Hematopoietic multipotent progenitor cell treated with erythropoietin and hydrocortisone succinate and interleukin-3 and kit ligand, for 15 days (in vitro differentiated cells): Measurements from ENCODE around the gene MAPK8IP1.
A peak's percentile ranks its signal among the peaks of the same experiment; 100 is the strongest.

Experiments used
- DNase-seq: peaks from one replicate; pipeline ENCODE4 v3.0.0-alpha.2; 2015; ENCODE audit warnings: low spot score

MAPK8IP1 gene

GRCh38 chr11:45860348-45860747, 25.1 kb upstream of the MAPK8IP1 start:
- DNase-seq = no peak

GRCh38 chr11:45860764-45861510, 24.5 kb upstream of the MAPK8IP1 start:
- DNase-seq = no peak

DNA sequence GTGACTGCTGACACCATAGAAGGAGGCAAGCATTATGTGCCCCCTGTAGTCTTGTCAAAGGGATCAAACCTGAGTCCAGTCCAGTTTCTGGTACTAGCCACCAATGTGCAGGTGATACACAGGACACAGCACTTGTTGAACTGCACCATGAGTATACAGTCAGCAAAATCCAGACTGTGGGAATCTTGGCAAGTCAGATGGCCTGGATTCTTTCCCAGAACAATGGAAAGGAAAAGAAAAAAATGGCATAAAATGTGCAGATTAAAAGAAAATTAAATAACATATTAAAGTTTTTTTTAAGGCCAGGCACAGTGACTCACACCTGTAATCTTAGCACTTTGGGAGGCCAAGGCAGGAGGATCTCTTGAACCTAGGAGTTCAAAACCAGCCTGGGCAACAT, 21.4 kb upstream of the MAPK8IP1 start:
- no peak for DNase-seq

- no peak for DNase-seq
These were observed 15.9 kb upstream of the MAPK8IP1 start for GRCh38 chr11:45869551-45869950.

DNA sequence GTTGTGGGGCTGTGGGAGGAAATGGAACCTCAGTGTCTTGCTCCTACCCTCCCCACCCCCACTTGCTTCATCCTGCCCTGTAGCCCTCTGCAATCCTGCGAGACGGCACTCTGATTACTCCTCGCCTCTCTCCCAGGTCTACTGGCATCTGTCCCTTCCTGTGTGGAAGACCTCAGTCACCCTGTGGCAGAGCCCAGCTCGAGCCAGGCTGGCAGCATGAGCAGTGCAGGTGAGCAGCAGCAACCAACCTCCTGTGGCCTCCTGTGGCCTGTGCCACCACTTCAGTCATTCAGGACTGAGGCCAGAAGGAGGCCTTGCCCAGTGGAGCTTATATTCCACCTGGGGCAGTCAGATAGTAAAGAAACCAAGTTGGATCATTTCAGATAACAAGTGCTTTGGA, 14.7 kb upstream of the MAPK8IP1 start:
- DNase-seq = no peak

DNA sequence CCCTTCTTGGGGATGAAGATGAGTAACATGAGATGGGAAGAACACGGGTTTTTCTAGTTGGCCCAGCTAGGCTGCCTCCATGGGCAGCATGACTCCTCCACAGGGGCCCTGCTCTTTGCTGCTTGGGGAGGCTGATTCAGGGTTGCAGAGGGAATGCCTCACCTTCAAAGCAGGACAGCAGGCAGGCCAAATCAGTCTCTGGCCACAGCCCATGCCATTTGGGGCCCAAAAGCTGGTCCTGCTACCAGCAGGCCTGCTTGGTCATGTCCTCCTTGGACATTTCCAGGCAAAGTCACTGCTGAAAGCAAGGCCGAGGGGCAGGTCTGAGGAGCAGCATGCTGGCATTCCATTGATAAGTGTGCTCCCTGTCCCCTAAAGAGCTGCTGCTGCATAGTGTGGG, 13.8 kb upstream of the MAPK8IP1 start:
- no peak for DNase-seq

GRCh38 chr11:45872651-45873356, 12.6 kb upstream of the MAPK8IP1 start:
- DNase-seq = peak; percentile 47

DNA sequence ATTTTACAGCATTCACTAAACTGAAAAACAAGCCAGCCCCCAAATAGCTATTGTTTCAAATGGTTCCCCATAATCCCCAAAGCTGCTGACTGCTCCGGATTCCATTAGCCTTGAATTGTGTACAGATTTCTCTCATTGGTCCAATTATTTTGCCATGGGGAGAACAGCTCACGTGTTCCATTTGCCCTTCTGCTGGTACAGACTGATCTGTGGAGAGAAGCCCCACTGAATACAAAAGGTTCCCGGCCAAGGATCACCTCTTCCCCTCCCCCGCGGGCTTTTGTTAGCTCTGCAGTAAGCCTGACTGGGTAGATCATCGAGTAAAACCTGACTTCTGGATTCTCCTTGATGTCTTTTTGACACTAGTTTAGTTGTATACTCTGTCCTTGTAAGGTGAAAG, 9.1 kb upstream of the MAPK8IP1 start:
- no peak for DNase-seq

GRCh38 chr11:45877221-45877620, 8.2 kb upstream of the MAPK8IP1 start:
- DNase-seq = no peak

GRCh38 chr11:45877845-45878244, 7.6 kb upstream of the MAPK8IP1 start:
- DNase-seq = no peak

DNA sequence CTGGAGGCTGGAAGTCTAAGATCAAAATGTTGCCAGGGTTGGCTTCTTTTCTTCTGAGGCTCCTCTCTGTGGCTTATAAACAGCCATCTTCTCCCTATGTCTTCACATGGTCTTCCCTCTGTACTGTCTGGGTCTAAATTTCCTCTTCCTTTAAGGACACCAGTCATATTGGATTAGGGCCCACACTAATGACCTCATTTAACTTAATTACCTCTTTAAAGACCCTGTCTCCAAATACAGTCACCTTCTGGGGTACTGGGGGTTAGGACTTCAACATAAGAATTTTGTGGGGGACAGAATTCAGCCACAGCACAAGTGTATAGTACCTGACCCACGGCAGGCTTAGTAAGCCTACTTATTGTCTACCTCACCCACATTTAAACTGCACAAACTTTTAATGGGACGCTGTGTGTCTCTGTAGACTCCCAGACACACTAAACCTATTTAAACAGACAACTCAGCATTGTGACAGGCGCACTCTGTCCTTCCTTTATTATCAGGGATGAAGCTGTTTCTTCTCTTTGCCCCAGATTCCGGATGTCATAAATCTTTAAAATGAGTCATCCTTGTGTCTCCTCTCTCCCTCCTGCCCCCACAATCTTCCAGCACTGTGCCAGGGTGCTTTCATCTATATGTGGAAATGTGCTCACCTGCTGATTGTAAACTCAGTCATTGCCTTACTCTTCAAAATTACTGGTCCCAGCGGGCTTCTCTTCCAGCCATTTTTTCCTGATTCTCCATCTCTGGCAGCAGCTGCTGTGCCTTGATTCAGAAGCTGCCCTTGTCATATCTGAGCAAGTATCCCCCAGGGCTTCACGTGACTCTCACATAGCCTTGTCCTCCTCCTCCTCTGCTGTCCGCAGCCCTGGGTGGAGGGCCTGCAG, 5.4 kb upstream of the MAPK8IP1 start:
- no peak for DNase-seq

DNA sequence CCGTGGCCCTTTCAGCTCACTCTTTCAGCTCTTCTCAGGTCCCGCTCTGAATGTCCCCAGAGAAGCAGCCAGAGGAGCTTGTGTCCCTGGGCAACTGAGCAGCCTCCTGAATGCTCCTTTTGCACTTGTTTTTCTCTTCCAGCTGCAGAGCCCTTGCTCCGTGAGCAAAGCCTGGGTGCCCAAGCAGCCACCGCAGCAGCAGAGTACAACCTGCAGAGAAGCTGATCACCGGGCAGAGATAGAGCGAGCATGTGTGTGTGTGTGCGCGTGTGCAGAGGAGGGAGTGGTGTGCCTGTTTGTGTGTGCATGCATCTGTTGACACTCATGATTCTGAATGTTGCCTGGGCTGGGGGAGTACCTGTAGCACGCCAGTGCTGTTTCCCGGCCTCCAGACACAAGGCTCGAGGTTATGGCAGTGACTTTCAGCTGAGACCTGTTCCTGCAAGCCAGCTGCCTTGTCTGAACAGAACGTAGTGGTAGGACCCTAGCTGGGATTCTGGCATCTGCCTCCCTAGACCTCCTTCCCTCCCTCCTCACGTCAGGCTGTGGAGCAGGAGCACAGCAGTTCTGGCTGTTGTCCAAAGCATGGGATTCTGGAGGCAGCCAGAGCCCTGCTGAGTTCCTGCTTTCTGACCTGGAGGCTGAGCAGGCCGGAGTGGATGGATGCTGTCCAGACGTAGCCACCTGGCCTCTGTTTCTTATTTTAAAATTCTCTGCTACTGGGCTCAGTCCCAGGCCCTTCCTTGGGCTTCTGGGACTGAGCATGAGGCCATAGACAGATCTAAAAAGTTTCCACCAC, 4.5 kb upstream of the MAPK8IP1 start:
- no peak for DNase-seq

DNA sequence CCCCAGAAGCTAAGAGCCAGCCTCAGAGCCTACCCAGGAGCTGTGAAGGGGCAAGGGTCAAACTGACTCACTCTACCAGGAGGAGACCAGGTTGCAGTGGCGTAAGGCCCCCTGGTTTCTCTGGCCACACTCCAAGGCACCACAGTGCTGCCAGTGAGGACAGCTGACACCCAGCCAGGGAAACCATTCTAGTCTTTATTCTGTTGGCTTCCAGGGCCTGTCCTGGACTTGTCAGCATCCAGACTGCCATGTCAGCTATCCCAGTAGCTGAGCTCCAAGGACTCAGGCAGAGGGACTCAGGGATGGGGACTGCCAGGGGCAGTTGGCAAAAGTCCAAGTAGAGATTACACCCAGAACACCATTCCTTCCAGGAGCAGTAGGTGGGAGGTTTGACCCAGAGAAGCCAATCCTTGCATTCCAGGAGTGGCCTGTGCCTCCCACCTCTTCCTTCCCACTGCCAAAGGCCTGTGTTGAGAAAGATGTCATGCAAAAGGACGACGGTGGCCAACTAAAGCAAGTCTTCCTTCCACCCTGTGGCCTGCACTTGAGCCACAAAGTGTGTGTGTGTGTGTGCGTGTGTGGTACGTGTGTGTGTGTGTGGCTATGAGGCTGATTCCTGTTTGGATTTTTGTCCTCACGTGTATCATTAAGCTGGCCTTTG, 3.6 kb upstream of the MAPK8IP1 start:
- DNase-seq = no peak

DNA sequence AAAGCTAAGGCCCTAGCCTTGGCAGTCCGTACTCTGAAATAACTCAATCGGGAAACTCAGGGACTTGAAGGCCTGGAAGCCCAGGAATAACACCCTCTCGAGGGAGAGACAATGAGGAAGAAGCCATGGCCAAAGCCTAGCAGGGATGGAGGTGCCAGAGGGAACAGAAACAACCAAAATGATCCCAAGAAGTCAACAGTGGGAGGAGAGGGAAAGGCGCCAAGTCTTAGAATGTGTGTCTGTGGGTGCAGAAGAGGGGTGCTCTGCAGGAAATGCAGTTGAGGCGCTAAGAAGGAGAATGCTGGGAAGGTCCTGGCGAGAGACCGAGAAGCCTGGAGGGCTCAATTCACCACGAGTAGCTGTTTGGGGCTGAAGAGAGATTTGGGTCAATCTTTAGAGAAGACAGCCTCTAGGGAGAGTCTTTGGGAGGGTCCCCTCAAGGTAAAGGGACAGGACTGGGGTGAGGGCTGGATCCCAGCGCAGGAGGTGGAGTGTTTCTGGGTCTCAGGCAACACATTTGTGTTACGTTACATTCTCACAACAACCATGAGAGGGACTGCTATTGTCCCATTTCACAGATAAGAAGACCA, 760 bp upstream of the MAPK8IP1 start:
- DNase-seq = no peak

DNA sequence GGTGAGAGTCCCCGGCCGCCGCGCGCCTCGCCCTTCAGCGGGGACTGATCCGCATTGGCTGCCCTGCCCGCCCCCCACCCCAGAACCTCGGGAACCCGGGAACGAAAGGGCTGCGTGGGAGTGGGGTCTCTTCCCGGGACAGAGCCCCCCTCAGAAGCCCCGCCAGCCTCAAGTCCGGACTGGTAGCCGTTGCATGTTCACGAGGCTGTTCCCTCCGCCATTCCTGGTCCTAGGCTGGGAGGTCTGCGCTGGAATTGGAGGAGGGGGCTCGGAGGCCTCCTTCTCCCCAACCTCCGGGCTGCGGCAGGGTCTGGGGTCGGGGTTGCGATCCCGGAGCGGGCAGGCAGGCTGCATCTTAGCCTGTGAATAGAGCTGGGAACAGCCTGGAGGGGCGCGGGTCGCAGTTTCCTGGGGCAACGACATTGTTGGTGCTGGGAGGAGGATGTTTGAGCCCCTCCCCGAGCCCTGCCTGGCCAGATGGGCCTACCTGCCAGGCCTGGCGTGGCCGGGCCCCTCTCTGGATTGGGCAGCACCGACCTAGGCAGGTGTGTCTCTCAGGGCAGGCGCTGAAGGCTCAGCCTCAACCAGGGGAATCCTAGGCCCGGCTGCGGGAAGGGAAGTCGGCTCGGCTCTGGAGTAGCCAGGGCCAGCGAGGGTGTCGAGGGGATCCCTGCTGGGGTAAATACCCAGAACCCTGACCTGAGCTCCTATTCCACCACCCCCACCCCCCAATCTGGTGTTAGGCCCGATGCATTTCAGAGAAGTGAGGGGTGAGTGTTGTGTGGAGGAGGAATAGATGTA, 670 bp downstream of the MAPK8IP1 start:
- DNase-seq = no peak

DNA sequence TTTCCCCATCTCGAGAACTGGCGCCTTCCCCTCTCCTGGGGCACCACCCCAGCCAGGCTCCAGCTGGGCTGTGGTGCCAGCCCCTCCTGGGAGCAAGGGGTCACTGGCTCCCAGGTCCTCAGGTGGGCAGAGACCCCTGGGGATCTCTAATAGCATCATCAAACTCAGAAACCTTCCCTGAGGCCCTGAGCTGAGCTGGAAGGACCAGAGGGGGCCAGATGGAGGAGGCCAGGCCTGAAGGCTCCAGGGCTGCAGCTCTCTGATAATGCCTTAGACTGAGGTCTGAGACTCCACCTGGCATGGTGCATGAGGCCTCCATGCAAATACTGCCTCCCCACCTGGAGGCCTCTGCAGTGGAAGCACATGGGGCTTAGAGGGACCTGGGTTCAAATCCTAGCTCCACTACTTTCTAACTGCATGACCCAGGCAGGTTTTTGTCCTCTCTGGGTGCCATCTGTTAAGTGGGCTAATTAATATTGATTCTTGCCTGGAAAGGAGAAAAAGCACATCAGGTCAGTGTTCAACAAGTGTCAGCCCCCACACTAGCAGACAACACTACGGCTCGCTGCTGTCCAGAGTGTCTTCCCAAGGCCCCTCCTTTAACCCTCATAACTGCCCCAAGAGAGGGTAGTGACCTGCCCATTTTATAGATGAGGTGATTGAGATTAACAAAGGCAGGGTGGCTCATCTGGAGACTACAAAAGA, 1.5 kb downstream of the MAPK8IP1 start:
- DNase-seq = no peak

DNA sequence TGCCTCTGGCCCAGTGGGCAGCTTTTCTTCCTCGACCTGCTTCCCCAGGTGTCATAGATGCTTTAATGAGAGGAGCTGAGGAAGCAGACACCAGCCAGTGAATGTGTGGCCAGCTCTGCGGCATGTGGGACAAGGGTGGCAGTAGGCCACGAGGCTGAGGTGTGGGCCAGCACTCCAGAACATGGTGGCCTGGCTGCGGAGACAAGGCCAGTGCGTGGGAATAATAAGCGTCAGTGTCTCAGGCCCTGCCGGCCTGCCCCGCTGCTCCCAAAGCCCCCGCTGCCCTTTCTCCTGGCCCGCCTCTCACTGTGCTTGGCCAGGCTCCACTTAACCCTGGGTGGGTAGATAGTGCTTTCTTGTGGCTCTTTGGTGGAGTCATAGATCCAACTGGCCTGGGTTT, 2.1 kb downstream of the MAPK8IP1 start:
- no peak for DNase-seq

DNA sequence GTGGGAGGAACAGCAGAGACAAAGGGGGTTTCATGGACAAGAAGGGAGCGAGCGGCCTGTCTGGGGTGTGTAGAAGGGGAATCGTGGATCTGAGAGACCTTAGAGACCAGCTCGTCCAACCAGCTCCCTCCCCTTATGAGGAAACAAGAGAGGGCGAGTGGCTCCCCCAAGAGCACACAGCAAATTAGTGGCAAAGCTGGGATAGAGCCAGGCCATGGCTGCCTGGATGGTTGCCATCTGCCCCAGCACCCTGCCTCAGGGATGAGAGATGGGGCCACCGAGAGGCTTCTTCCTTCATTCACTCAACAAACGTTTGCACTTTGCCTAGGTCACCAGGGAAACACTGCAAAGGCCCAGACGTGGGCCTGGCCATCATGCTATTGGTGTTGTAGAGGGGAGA, 4.1 kb downstream of the MAPK8IP1 start:
- no peak for DNase-seq

DNA sequence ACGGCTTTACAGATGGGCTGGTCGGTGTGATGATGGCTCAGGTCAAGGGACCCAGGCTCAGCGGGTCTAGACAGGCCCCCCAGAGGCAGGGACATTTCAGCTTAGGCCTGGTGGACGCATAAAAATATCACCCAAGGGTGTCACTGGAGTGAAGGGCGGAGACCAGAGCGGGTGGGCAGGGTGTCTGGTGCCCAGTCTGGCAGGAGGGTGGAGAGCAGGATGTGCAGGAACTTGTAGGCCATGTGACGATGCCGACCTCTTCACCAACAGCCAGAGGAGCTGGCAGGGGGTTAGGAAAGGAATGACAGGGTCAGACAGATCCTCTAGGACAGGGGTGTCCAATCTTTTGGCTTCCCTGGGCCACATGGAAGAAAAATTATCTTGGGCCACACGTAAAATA, 4.5 kb downstream of the MAPK8IP1 start:
- DNase-seq = no peak
